GM10847 (cell line): Measurements from ENCODE around the gene EHD1.
A peak's percentile ranks its signal among the peaks of the same experiment; 100 is the strongest.

Source experiments
- POLR2A ChIP-seq: IDR thresholded peaks from 2 replicates; pipeline ENCODE4 v1.6.1; 2011; ENCODE audit not compliant: insufficient read length; ENCODE audit errors: extremely low read depth

EHD1 gene

DNA sequence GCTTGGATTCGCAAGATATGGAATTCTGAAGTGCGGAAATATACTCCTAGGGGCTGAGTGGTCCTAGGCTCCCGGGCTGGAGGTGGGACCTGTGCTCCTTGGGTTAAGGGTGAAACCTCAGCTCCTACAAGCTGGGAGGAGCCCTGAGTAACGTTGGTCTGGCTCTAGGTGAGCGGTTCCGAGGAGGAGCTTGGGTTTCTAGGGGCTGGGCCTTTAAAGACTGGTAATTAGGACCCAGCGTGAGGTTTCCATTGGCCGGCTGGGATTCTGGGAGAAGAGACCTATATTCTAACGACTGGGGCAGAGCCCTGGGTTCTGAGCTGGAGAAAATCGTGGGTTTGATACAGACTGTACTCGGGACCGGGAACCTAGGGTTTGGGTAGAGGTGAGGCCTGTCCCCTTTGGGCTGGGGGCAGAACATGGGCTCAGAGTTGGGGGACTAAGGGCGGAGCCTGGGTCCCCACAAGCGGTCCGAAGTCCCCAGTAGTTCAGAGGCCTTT is 74.5 kb downstream of the EHD1 start:
- TF ChIP-seq POLR2A, result no peak

DNA sequence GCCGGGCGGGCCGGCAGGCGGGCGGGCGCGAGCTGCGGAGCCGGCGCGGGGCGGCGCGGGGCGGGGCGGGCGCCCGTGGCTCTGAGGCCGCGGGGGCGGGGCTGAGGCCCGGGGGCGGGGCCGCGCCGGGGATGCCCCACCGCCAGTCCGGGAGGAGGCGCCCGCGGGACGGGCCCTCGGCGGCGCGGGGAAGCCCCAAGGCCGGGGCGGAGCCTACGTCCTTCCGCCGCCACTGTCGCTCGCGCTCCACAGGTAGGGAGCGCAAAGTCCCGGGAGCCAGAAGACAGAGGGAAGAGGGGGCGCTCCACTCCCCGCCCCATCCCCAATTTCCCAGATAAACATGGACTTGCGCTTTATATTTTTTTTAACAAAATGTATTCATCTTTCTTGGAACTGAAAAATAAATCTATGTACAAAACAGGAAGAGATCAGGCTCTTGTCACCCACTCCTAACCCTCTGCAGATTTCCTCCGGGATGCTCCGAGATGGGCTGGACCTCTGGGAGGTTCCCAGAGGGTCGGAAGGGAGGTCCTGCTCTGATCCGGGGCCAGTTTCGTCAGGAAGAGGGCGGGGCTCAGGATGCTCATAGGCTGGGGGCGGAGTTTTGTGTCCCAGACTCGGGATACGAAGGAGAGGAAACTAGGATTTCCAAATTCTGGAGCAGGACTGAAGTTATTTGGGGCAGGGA is 75.1 kb downstream of the EHD1 start, which contains the start of gene MAP4K2:
Gene MAP4K2 (minus strand): TSS at position 57 of the 688 bp plus-strand sequence. CDS start 65 bp downstream, outside the sequence.
- TF ChIP-seq POLR2A, result no peak

DNA sequence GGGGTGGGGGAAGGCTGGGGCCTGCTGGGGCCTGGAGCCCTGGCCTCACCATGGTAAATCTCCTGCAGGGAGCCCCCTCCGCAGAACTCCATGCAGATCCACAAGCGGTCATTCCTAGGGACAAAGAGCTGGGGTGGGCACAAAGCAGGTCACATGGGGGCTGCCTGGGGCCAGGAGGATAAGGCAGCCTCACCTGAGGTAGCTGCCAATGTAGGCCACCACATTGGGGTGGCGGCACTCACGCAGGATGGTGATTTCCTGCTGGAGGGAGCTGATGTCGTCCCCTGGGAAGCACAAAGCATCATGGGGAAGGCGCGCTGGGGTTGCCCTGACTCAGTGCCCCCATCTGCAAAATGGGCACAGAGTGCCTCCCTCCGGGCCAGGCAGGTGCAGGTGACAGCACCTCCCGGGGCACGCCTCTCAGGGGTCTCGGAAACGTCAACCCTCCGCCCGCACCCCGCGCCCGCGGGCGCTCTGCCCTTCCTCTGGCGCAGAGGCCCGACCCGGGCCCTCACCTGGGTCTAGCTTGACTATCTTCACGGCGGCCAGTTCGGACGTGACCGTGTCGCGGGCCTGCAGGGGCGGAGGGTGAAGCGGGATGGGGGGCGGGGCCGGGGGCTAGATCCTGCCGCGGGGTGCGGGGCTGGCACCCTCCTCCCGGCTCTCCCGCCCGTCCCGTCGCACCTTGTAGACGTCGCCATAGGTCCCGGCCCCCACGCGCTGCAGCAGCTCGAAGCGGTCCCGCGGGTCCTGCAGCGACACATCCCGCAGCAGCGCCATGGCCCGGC is 75.9 kb downstream of the EHD1 start:
- peak; percentile 31 for TF ChIP-seq POLR2A
